ENCODE measurements around the gene SERINC2. TPM values are rescaled to one million over a fixed set of nuclear protein-coding genes. Genes with fewer than 3 reads are reported as not detected.

SERINC2 gene
- total and polyA plus RNA-seq, 8 donors = 12.3 to 114 (median 66.0) TPM

GRCh38 chr1:31442648-31442994 is 29.6 kb downstream of the SERINC2 start:
- Histone ChIP-seq H3K36me3 (no peaks in the 10 kb centered on the region), H3K4me1 (no peaks in the 10 kb centered on the region), H3K27ac (no peak overlapping the region), H3K4me3 (no peak overlapping the region), H3K9me3 (peaks cover 0 to 5% (median 2%) of the 10 kb centered on the region in 4 donors), H3K27me3 (no peaks in the 10 kb centered on the region)
- intact Hi-C loops (cut with DNase I; ENCODE audit: low total_unique reads) = no loop called here
- WGBS, 5 donors = 63 to 90% (median 78%) methylated on average over 4 of the region's 4 CpGs
- no peak for DNase-seq
- no peak for TF ChIP-seq POLR2AphosphoS5 (IDR thresholded peaks at IDR 0.05)
- TF ChIP-seq CTCF (IDR thresholded peaks at IDR 0.05) = no peak
- TF ChIP-seq EP300 (IDR thresholded peaks at IDR 0.05) = no peak
- TF ChIP-seq POLR2A (IDR thresholded peaks at IDR 0.05) = no peak

GRCh38 chr1:31443673-31444072 is 30.7 kb downstream of the SERINC2 start:
- Histone ChIP-seq H3K4me3 (no peak overlapping the region), H3K27ac (no peak overlapping the region), H3K36me3 (no peaks in the 10 kb centered on the region), H3K9me3 (peaks cover 0 to 5% (median 2%) of the 10 kb centered on the region in 4 donors), H3K27me3 (no peaks in the 10 kb centered on the region), H3K4me1 (no peaks in the 10 kb centered on the region)
- intact Hi-C loops (cut with DNase I; ENCODE audit: low total_unique reads) = no loop called here
- 92 to 100% (median 94%) methylated on average over 1 of the region's 1 CpG for WGBS, 5 donors
- no peak for DNase-seq
- no peak for TF ChIP-seq POLR2A (IDR thresholded peaks at IDR 0.05)
- no peak for TF ChIP-seq CTCF (IDR thresholded peaks at IDR 0.05)
- TF ChIP-seq POLR2AphosphoS5 (IDR thresholded peaks at IDR 0.05) = no peak
- no peak for TF ChIP-seq EP300 (IDR thresholded peaks at IDR 0.05)

GRCh38 chr1:31444725-31445448 is 31.9 kb downstream of the SERINC2 start:
- peak; percentile 78 to 88 for DNase-seq
- Histone ChIP-seq H3K4me3 (no peak overlapping the region), H3K36me3 (no peaks in the 10 kb centered on the region), H3K9me3 (peaks cover 0 to 5% (median 2%) of the 10 kb centered on the region in 4 donors), H3K27me3 (no peaks in the 10 kb centered on the region), H3K27ac (peak overlapping the region in 2 of 5 donors; percentile 24 to 25), H3K4me1 (no peaks in the 10 kb centered on the region)
- WGBS, 5 donors = 26 to 59% (median 28%) methylated on average over 7 to 8 of the region's 8 CpGs
- intact Hi-C loops (cut with DNase I; ENCODE audit: low total_unique reads) = no loop called here
- TF ChIP-seq EP300 (IDR thresholded peaks at IDR 0.05) (no peak), POLR2AphosphoS5 (IDR thresholded peaks at IDR 0.05) (peak in 2 of 3 donors; percentile 29 to 63), CTCF (IDR thresholded peaks at IDR 0.05) (no peak)

GRCh38 chr1:31445951-31446350 is 32.9 kb downstream of the SERINC2 start:
- H3K9me3 ChIP-seq = peaks cover 0 to 9% (median 3%) of the 10 kb centered on the region in 4 donors
- TF ChIP-seq CTCF (IDR thresholded peaks at IDR 0.05) (no peak), EP300 (IDR thresholded peaks at IDR 0.05) (no peak), POLR2AphosphoS5 (IDR thresholded peaks at IDR 0.05) (no peak), POLR2A (IDR thresholded peaks at IDR 0.05) (no peak)
- no peak for DNase-seq
- WGBS, 5 donors = 70 to 87% (median 83%) methylated on average over 3 of the region's 3 CpGs
- intact Hi-C loops (cut with DNase I; ENCODE audit: low total_unique reads) = no loop called here
- no peak overlapping the region for H3K27ac ChIP-seq
- H3K27me3 ChIP-seq = no peaks in the 10 kb centered on the region
- H3K4me3 ChIP-seq = no peak overlapping the region
- H3K36me3 ChIP-seq = no peaks in the 10 kb centered on the region
- no peaks in the 10 kb centered on the region for H3K4me1 ChIP-seq
